SK-N-MC (cell line): Measurements from ENCODE around the gene ENTPD1.

ENCODE experiments used
- DNase-seq: peaks from one replicate; pipeline ENCODE4 v3.0.0-alpha.2; 2011; ENCODE audit warnings: low read depth, low spot score
- H3K27ac ChIP-seq: fragments of 200-600 bp; sonication (generic); 2 replicates; pipeline ENCODE4 v1.5.1; 2016; ENCODE audit warnings: mixed run types
- H3K36me3 ChIP-seq: fragments of 200-600 bp; sonication (generic); 2 replicates; pipeline ENCODE4 v1.6.1; 2017; ENCODE audit warnings: antibody characterized with exemption, low read length, mixed read lengths; ENCODE audit not compliant: insufficient read depth
- H3K4me3 ChIP-seq: fragments of 200-600 bp; sonication (generic); 2 replicates; pipeline ENCODE4 v1.5.1; 2016
- H3K9ac ChIP-seq: fragments of 200-600 bp; sonication (generic); 2 replicates; pipeline ENCODE4 v1.8.0; 2017; ENCODE audit warnings: mixed run types, mixed read lengths; ENCODE audit not compliant: insufficient read length
- H3K9me3 ChIP-seq: fragments of 200-600 bp; sonication (generic); 2 replicates; pipeline ENCODE4 v1.6.1; 2017; ENCODE audit warnings: low read depth, mild to moderate bottlenecking, antibody characterized with exemption, low read length, moderate library complexity, mixed read lengths
- EZH2 ChIP-seq: fragments of 200-600 bp; sonication (generic); IDR thresholded peaks from one replicate; pipeline ENCODE4 v1.6.1; 2017; ENCODE audit warnings: antibody characterized with exemption
- FOXP2 ChIP-seq: optimal IDR thresholded peaks from 2 replicates; pipeline ENCODE3; 2011; ENCODE audit warnings: mild to moderate bottlenecking, moderate library complexity; ENCODE audit not compliant: insufficient read depth; ENCODE audit errors: extremely low read length, control extremely low read depth
- POLR2AphosphoS5 ChIP-seq: IDR thresholded peaks from 2 replicates; pipeline ENCODE4 v1.6.1; 2012; ENCODE audit warnings: mild to moderate bottlenecking, low read depth, low read length, borderline replicate concordance

Gene ENTPD1

GRCh38 chr10:95841661-95842498 is 85.9 kb downstream of the ENTPD1 start:
- Histone ChIP-seq H3K36me3 (no peaks in the 10 kb centered on the region), H3K27ac (no peak overlapping the region), H3K9ac (no peak overlapping the region), H3K9me3 (no peaks in the 10 kb centered on the region), H3K4me3 (no peak overlapping the region)
- TF ChIP-seq POLR2AphosphoS5 (no peak), EZH2 (no peak), FOXP2 (no peak)
- DNase-seq: peak; percentile 22

- H3K9ac ChIP-seq: no peak overlapping the region
- H3K36me3 ChIP-seq: no peaks in the 10 kb centered on the region
- no peak for DNase-seq
- H3K9me3 ChIP-seq: no peaks in the 10 kb centered on the region
- no peak overlapping the region for H3K4me3 ChIP-seq
- no peak overlapping the region for H3K27ac ChIP-seq
- TF ChIP-seq POLR2AphosphoS5: no peak
- no peak for TF ChIP-seq EZH2
- TF ChIP-seq FOXP2: no peak
Observed at GRCh38 chr10:95845411-95845810, 89.4 kb downstream of the ENTPD1 start.

GRCh38 chr10:95847007-95847406 is 91.0 kb downstream of the ENTPD1 start:
- no peak for DNase-seq
- Histone ChIP-seq H3K36me3 (no peaks in the 10 kb centered on the region), H3K4me3 (no peak overlapping the region), H3K9ac (no peak overlapping the region), H3K27ac (no peak overlapping the region), H3K9me3 (no peaks in the 10 kb centered on the region)
- TF ChIP-seq POLR2AphosphoS5: no peak
- no peak for TF ChIP-seq EZH2
- TF ChIP-seq FOXP2: no peak

- Histone ChIP-seq H3K9ac (no peak overlapping the region), H3K27ac (no peak overlapping the region), H3K9me3 (no peaks in the 10 kb centered on the region), H3K4me3 (no peak overlapping the region), H3K36me3 (no peaks in the 10 kb centered on the region)
- DNase-seq: no peak
- no peak for TF ChIP-seq FOXP2
- no peak for TF ChIP-seq POLR2AphosphoS5
- no peak for TF ChIP-seq EZH2
Observed at GRCh38 chr10:95848841-95849240, 92.9 kb downstream of the ENTPD1 start.

GRCh38 chr10:95850791-95851190 is 94.8 kb downstream of the ENTPD1 start:
- TF ChIP-seq EZH2 (no peak), POLR2AphosphoS5 (no peak), FOXP2 (no peak)
- H3K4me3 ChIP-seq: no peak overlapping the region
- H3K27ac ChIP-seq: no peak overlapping the region
- no peaks in the 10 kb centered on the region for H3K9me3 ChIP-seq
- no peaks in the 10 kb centered on the region for H3K36me3 ChIP-seq
- H3K9ac ChIP-seq: no peak overlapping the region
- DNase-seq: no peak

GRCh38 chr10:95860166-95860940 is 104.4 kb downstream of the ENTPD1 start:
- no peak for TF ChIP-seq FOXP2
- no peak for TF ChIP-seq POLR2AphosphoS5
- no peak for TF ChIP-seq EZH2
- no peak for DNase-seq
- no peak overlapping the region for H3K9ac ChIP-seq
- no peaks in the 10 kb centered on the region for H3K9me3 ChIP-seq
- H3K4me3 ChIP-seq: no peak overlapping the region
- H3K36me3 ChIP-seq: no peaks in the 10 kb centered on the region
- no peak overlapping the region for H3K27ac ChIP-seq

GRCh38 chr10:95861386-95861785 is 105.4 kb downstream of the ENTPD1 start:
- Histone ChIP-seq H3K9me3 (no peaks in the 10 kb centered on the region), H3K36me3 (no peaks in the 10 kb centered on the region), H3K9ac (no peak overlapping the region), H3K4me3 (no peak overlapping the region), H3K27ac (no peak overlapping the region; the same call in 1 of the 2 replicates)
- TF ChIP-seq EZH2 (no peak), FOXP2 (no peak), POLR2AphosphoS5 (no peak)
- DNase-seq: peak; percentile 8

GRCh38 chr10:95864906-95865813 is 109.2 kb downstream of the ENTPD1 start:
- H3K4me3 ChIP-seq: no peak overlapping the region
- H3K36me3 ChIP-seq: no peaks in the 10 kb centered on the region
- no peak for DNase-seq
- H3K9ac ChIP-seq: no peak overlapping the region
- no peak overlapping the region for H3K27ac ChIP-seq
- H3K9me3 ChIP-seq: no peaks in the 10 kb centered on the region
- TF ChIP-seq EZH2 (no peak), FOXP2 (no peak), POLR2AphosphoS5 (no peak)
